Body of pancreas (tissue), 4 donors: Measurements from ENCODE around the gene KRTAP10-2.

Experiments
- POLR2A ChIP-seq, 3 donors: fragments of 450-650 bp; IDR thresholded peaks; one replicate each; pipeline ENCODE4 v1.6.1; 2016; ENCODE audit warnings: antibody characterized with exemption in 3 of 3, mild to moderate bottlenecking in 2 of 3
- TF ChIP-seq, protein P1 (sequence below), 7 experiments: fragments of 450-650 bp in 4 of 7; fragments of 200-600 bp in 3 of 7; sonication (generic) in 3 of 7; IDR thresholded peaks; one replicate each; pipeline ENCODE4 v1.5.1; 2016 to 2019; ENCODE audit warnings: antibody characterized with exemption in 7 of 7

DNA sequence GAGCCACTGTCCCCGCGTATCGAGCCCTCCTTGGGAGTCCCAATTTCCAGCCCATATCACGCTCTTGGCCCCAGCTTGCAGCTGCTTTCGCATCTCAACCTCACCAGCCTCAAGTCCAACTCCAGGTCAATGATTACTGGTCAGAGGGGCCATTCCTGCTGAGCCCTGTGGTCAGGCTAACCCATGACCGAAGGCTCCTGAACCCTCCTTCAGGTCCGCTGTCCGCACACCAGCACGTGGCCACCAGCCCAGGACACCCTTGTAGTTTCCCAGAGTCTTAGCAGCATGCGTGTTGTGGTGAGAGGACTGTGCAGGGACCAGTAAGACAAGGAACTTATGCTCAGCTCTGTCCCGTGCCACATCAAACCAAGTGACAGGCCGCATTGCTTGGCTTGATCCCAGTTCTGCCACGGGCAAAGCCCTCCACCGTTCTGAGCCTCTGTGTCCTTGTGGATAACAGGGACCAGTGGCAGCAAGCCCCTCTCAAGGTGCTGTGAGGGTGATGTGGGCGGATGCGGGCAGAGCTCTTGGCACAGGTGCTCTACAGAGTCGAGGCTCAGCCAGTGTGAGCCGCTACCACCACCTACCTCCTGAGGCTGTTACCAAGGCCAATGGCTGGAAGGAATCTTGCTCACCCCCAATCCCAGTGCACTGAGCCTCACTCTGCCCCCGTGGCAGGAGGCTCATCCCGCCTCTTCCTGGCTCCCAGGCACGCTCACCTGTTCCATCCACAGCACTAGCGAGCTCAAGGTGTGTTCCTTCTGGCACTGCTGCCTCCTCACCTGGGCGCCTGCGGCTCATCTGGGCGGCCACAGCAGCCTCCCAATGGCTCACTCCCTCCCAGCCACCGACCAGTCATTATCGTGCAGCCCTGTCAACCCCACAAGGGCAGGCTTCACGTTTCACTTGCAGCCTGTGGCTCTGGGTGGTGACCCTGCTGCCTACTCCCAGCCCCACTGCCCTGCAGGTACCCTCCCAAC, 31.7 kb downstream of the KRTAP10-2 start:
- TF ChIP-seq, protein P1, sequence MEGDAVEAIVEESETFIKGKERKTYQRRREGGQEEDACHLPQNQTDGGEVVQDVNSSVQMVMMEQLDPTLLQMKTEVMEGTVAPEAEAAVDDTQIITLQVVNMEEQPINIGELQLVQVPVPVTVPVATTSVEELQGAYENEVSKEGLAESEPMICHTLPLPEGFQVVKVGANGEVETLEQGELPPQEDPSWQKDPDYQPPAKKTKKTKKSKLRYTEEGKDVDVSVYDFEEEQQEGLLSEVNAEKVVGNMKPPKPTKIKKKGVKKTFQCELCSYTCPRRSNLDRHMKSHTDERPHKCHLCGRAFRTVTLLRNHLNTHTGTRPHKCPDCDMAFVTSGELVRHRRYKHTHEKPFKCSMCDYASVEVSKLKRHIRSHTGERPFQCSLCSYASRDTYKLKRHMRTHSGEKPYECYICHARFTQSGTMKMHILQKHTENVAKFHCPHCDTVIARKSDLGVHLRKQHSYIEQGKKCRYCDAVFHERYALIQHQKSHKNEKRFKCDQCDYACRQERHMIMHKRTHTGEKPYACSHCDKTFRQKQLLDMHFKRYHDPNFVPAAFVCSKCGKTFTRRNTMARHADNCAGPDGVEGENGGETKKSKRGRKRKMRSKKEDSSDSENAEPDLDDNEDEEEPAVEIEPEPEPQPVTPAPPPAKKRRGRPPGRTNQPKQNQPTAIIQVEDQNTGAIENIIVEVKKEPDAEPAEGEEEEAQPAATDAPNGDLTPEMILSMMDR (IDR thresholded peaks at IDR 0.05): no peak
- TF ChIP-seq POLR2A (IDR thresholded peaks at IDR 0.05): no peak
